Chondrocyte (in vitro differentiated cells): ENCODE data around the gene NAB1. TPM values are rescaled to one million over a fixed set of nuclear protein-coding genes. Genes with fewer than 3 reads are reported as not detected.

Source experiments
- DNase-seq: peaks from one replicate; pipeline ENCODE4 v3.0.0; 2021; ENCODE audit warnings: mixed read lengths, low spot score
- H3K27ac Mint-ChIP-seq: one replicate; pipeline ENCODE4 v1.8.0; 2021; ENCODE audit warnings: mild to moderate bottlenecking, moderate library complexity, mixed read lengths; ENCODE audit not compliant: unreplicated experiment
- H3K27me3 Mint-ChIP-seq: 2 replicates; pipeline ENCODE4 v1.8.0; 2021; ENCODE audit warnings: low read depth, mixed read lengths
- H3K36me3 Mint-ChIP-seq: 2 replicates; pipeline ENCODE4 v1.8.0; 2021; ENCODE audit warnings: low read depth, mixed read lengths
- H3K4me1 Mint-ChIP-seq: 2 replicates; pipeline ENCODE4 v1.8.0; 2021; ENCODE audit warnings: low read depth, mild to moderate bottlenecking, mixed read lengths
- H3K4me3 Mint-ChIP-seq: one replicate; pipeline ENCODE4 v1.8.0; 2021; ENCODE audit warnings: mild to moderate bottlenecking, moderate library complexity, mixed read lengths; ENCODE audit not compliant: unreplicated experiment
- H3K9me3 Mint-ChIP-seq: 2 replicates; pipeline ENCODE4 v1.8.0; 2021; ENCODE audit warnings: low read depth, mixed read lengths
- CTCF ChIP-seq: fragments of 200-600 bp; sonication (generic); IDR thresholded peaks from 2 replicates; pipeline ENCODE4 v1.5.0; 2021; ENCODE audit warnings: antibody characterized with exemption, mild to moderate bottlenecking, moderate library complexity
- long read RNA-seq: library from polyadenylated mRNA; stranded (forward); transcript quantifications from one replicate; pipeline ENCODE4 v2.0.0, GENCODE V29; 2021
- total RNA-seq: library from RNA; stranded (reverse); gene quantifications from 3 replicates; pipeline ENCODE4 v1.2.1, GENCODE V29; 2021

Gene NAB1, protein sequence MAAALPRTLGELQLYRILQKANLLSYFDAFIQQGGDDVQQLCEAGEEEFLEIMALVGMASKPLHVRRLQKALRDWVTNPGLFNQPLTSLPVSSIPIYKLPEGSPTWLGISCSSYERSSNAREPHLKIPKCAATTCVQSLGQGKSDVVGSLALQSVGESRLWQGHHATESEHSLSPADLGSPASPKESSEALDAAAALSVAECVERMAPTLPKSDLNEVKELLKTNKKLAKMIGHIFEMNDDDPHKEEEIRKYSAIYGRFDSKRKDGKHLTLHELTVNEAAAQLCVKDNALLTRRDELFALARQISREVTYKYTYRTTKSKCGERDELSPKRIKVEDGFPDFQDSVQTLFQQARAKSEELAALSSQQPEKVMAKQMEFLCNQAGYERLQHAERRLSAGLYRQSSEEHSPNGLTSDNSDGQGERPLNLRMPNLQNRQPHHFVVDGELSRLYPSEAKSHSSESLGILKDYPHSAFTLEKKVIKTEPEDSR
- 44.2 to 69.3 TPM (median 49.8 TPM) in 3 replicates for total RNA-seq
- long read RNA-seq, partial matches to known transcripts = 1 of 13 reads
- long read RNA-seq, other reads (novel, unspliced or antisense) = 8 of 13 reads

DNA sequence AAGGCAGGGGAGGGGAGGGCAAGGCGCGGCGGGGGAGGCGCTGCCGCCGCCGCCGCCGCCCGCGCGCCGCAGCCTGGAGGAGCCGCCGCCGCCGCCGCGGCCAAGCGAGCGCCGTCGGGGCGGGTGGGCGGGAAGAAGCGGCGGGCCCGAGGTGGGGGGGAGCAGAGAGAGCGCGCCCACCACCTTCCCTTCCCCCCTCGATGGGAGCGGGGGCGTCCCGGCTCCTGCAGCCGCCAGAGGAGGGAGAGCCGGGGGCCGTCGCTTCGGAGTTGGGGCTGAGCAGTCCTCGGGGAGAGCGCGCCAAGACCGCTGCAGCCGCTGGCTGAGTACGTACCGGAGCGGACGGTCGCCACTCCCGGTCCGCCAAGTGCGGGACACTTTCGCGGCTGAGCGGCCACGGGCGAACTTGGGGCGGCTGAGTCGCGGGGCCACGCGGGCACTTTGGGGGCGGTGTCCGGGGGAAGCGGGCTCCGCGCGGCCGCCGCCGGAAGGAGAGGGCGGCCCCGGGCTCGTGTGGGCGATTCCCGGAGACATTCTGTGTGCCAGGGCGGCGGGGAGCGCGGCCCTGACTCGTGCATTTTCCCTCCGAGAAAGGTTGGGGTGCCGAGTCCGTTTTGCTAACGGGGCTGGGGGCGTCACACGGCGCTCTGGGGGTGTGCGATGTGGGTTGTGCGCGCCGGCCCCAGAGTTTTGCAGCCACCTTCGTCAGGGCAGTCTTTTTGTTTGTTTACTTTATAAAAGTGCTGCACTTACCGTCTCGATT is at the start of gene NAB1:
TSS of gene NAB1 (plus strand) at position 49 of the 763 bp plus-strand sequence. CDS start 10,094 bp downstream, outside the sequence.
- Mint-ChIP-seq H3K27me3 (no peaks in the 10 kb centered on the region), H3K4me3 (peak within 1 kb of the TSS; percentile 89), H3K9me3 (no peaks in the 10 kb centered on the region), H3K36me3 (no peaks in the 10 kb centered on the region), H3K4me1 (peaks cover 51% of the 10 kb centered on the region), H3K27ac (peak within 1 kb of the TSS; percentile 87)
- DNase-seq = peak; percentile 93
- no peak for TF ChIP-seq CTCF

DNA sequence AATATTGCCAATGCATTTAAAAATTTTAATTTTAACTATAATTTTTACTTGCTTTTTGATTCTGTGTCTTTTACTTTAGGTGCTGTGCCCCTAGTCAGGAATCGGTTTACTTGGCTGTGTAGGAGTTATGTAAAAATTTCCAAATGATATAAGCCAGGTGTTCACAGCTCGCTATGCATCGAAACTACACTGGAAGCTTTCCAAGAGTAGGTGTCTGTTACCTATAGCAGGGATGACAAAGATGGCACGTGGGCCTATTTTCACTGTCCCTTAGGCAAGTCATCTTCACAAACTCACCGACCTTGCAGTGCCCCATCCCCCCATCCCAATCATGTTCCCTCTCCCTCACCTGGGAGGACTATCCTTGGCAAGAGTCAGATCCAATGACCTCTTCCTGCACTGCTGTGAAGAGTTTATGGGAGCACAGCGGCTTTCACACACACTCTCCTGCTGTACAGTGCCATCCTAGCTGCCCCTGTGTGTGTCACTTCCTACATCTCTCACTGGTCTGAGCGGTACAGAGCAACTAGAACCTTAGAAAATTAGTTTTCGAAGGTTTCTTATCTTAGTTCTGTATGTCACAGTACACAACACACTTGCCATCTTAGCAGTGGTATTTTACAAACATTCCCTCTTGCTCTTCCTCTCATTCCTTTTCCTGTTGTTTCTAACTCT is 49.2 kb upstream of the NAB1 start:
- Mint-ChIP-seq H3K27me3 (no peaks in the 10 kb centered on the region), H3K9me3 (no peaks in the 10 kb centered on the region), H3K36me3 (no peaks in the 10 kb centered on the region), H3K4me1 (peaks cover 47% of the 10 kb centered on the region), H3K27ac (no peak overlapping the region), H3K4me3 (no peak overlapping the region)
- no peak for DNase-seq
- TF ChIP-seq CTCF = no peak

- no peaks in the 10 kb centered on the region for H3K36me3 Mint-ChIP-seq
- H3K27ac Mint-ChIP-seq = no peak overlapping the region
- no peaks in the 10 kb centered on the region for H3K27me3 Mint-ChIP-seq
- H3K4me3 Mint-ChIP-seq = no peak overlapping the region
- TF ChIP-seq CTCF = no peak
- peaks cover 48% of the 10 kb centered on the region for H3K4me1 Mint-ChIP-seq
- no peaks in the 10 kb centered on the region for H3K9me3 Mint-ChIP-seq
- no peak for DNase-seq
These were observed 48.4 kb upstream of the NAB1 start for GRCh38 chr2:190600293-190601103.

GRCh38 chr2:190603374-190603773 is 45.5 kb upstream of the NAB1 start:
- Mint-ChIP-seq H3K27me3 (no peaks in the 10 kb centered on the region), H3K27ac (no peak overlapping the region), H3K36me3 (no peaks in the 10 kb centered on the region)

More at GRCh38 chr2:190603374-190603773, 45.5 kb upstream of the NAB1 start:
- TF ChIP-seq CTCF = no peak
- no peak for DNase-seq
- H3K9me3 Mint-ChIP-seq = no peaks in the 10 kb centered on the region
- peaks cover 49% of the 10 kb centered on the region for H3K4me1 Mint-ChIP-seq
- no peak overlapping the region for H3K4me3 Mint-ChIP-seq
